ENCODE results near the gene WDR93. TPM values are rescaled to one million over a fixed set of nuclear protein-coding genes. Genes with fewer than 3 reads are reported as not detected.

WDR93 gene
- not detected for total RNA-seq

GRCh38 chr15:89690276-89691218, at the start of gene WDR93, which contains the start of gene PEX11A:
TSS of gene WDR93 (plus strand) at chr15:89690811. CDS start at chr15:89701747, 10,936 bp downstream.
TSS of gene PEX11A (minus strand) at chr15:89690754. CDS start at chr15:89690632, 122 bp downstream.
- Histone ChIP-seq H3K27ac (peak within 1 kb of the TSS; percentile 76 to 80 (median 79)), H3K4me3 (peak within 1 kb of the TSS; percentile 65 to 93 (median 90)), H3K9me3 (no peaks in the 10 kb centered on the region), H3K4me1 (peaks cover 12% of the 10 kb centered on the region in 2 donors), H3K27me3 (no peaks in the 10 kb centered on the region), H3K36me3 (no peaks in the 10 kb centered on the region)
- DNase-seq: peak; percentile 70 to 78
- peak; percentile 92 to 93 for ATAC-seq
- intact Hi-C loops (cut with DNase I; ENCODE audit: low total_unique reads): loop anchor here (10.0 kb wide), 1 partner anchor 46 kb away; no protein-coding TSS in a partner anchor
- TF ChIP-seq POLR2A (IDR thresholded peaks at IDR 0.05) (peak; percentile 51 to 65), CTCF (IDR thresholded peaks at IDR 0.05 in 4 of 5, conservative IDR thresholded peaks at IDR 0.05 in 1 of 5) (no peak)
- in situ Hi-C loops (cut with MboI; ENCODE audit: low sequenced_read_pairs in 4 of 4): no loop called here

GRCh38 chr15:89641053-89641452, 49.6 kb upstream of the WDR93 start:
- H3K9me3 ChIP-seq: no peaks in the 10 kb centered on the region
- TF ChIP-seq POLR2A (IDR thresholded peaks at IDR 0.05) (no peak), CTCF (IDR thresholded peaks at IDR 0.05 in 4 of 5, conservative IDR thresholded peaks at IDR 0.05 in 1 of 5) (no peak)
- no peaks in the 10 kb centered on the region for H3K4me1 ChIP-seq
- ATAC-seq (no peak), DNase-seq (no peak)
- intact Hi-C loops (cut with DNase I; ENCODE audit: low total_unique reads): loop anchor here (10.0 kb wide), 1 partner anchor 54 kb away; the partner anchor contains the start of genes PEX11A and WDR93
- no peaks in the 10 kb centered on the region for H3K27me3 ChIP-seq
- no peak overlapping the region for H3K27ac ChIP-seq
- H3K4me3 ChIP-seq: no peak overlapping the region
- in situ Hi-C loops (cut with MboI; ENCODE audit: low sequenced_read_pairs in 4 of 4): no loop called here
- H3K36me3 ChIP-seq: no peaks in the 10 kb centered on the region

GRCh38 chr15:89642106-89642505, 48.5 kb upstream of the WDR93 start:
- Histone ChIP-seq H3K9me3 (no peaks in the 10 kb centered on the region), H3K4me3 (no peak overlapping the region), H3K4me1 (no peaks in the 10 kb centered on the region), H3K36me3 (no peaks in the 10 kb centered on the region), H3K27me3 (no peaks in the 10 kb centered on the region), H3K27ac (no peak overlapping the region)
- DNase-seq (no peak), ATAC-seq (no peak)
- intact Hi-C loops (cut with DNase I; ENCODE audit: low total_unique reads): loop anchor here (10.0 kb wide), 1 partner anchor 53 kb away; the partner anchor contains the start of genes PEX11A and WDR93
- no peak for TF ChIP-seq POLR2A (IDR thresholded peaks at IDR 0.05)
- TF ChIP-seq CTCF (IDR thresholded peaks at IDR 0.05 in 4 of 5, conservative IDR thresholded peaks at IDR 0.05 in 1 of 5): no peak
- in situ Hi-C loops (cut with MboI; ENCODE audit: low sequenced_read_pairs in 4 of 4): no loop called here

- no peaks in the 10 kb centered on the region for H3K9me3 ChIP-seq
- no peaks in the 10 kb centered on the region for H3K27me3 ChIP-seq
- ATAC-seq (no peak), DNase-seq (no peak)
- no peaks in the 10 kb centered on the region for H3K36me3 ChIP-seq
- in situ Hi-C loops (cut with MboI; ENCODE audit: low sequenced_read_pairs in 4 of 4) (no loop called here), intact Hi-C loops (cut with DNase I; ENCODE audit: low total_unique reads) (loop anchor here (10.0 kb wide), 1 partner anchor 49 kb away; the partner anchor contains the start of genes PEX11A and WDR93)
- TF ChIP-seq CTCF (IDR thresholded peaks at IDR 0.05 in 4 of 5, conservative IDR thresholded peaks at IDR 0.05 in 1 of 5) (no peak), POLR2A (IDR thresholded peaks at IDR 0.05) (no peak)
- H3K4me1 ChIP-seq: peaks cover 0 to 3% of the 10 kb centered on the region in 2 donors
- no peak overlapping the region for H3K27ac ChIP-seq
- H3K4me3 ChIP-seq: no peak overlapping the region
These were observed 44.9 kb upstream of the WDR93 start for GRCh38 chr15:89645680-89646079.
